ENCODE data around the gene UCK1. TPM values are rescaled to one million over a fixed set of nuclear protein-coding genes. Genes with fewer than 3 reads are reported as not detected.
A peak's percentile ranks its signal among the peaks of the same experiment; 100 is the strongest.

UCK1 gene
- total and polyA plus RNA-seq, 2 of the 13 experiments (the other 11 are each of a cell fraction or from before 2014, with no cell fraction given): 11.0 to 24.1 TPM

- TF ChIP-seq POGK (CRISPR knock-in tag; conservative IDR thresholded peaks at IDR 0.05): peak; percentile 76
- TF ChIP-seq TAF15 (IDR thresholded peaks at IDR 0.05; ENCODE audit: low read depth, low read length, poor library complexity, severe bottlenecking): no peak
- TF ChIP-seq E2F1 (CRISPR knock-in tag; IDR thresholded peaks at IDR 0.05): 0 out of 2 replicates have a peak, but pooled peaks have one; percentile 56
- no peak for TF ChIP-seq ZNF784 (CRISPR knock-in tag; IDR thresholded peaks at IDR 0.05; ENCODE audit: borderline replicate concordance)
- TF ChIP-seq ZNF772 (CRISPR knock-in tag; IDR thresholded peaks at IDR 0.05): no peak; the same call in 1 of the 2 replicates
- TF ChIP-seq GPN1 (CRISPR knock-in tag; IDR thresholded peaks at IDR 0.05; ENCODE audit: borderline replicate concordance): no peak
- no peak for TF ChIP-seq TOE1 (CRISPR knock-in tag; IDR thresholded peaks at IDR 0.05)
- no peak for TF ChIP-seq ZSCAN20 (CRISPR knock-in tag; IDR thresholded peaks at IDR 0.05; ENCODE audit: borderline replicate concordance)
- peak; percentile 90; the same call in 1 of the 2 replicates for TF ChIP-seq ZBED4 (CRISPR knock-in tag; IDR thresholded peaks at IDR 0.05; ENCODE audit: borderline replicate concordance)
- no peak for TF ChIP-seq ZNF142 (CRISPR knock-in tag; IDR thresholded peaks at IDR 0.05)
- peak; percentile 77 for TF ChIP-seq ZNF292 (CRISPR knock-in tag; IDR thresholded peaks at IDR 0.05; ENCODE audit: borderline replicate concordance, low read depth)
- TF ChIP-seq ZFP1 (CRISPR knock-in tag; IDR thresholded peaks at IDR 0.05): no peak
- no peak for TF ChIP-seq ZNF367 (CRISPR knock-in tag; IDR thresholded peaks at IDR 0.05; ENCODE audit: borderline replicate concordance)
- no peak for TF ChIP-seq MXD4 (CRISPR knock-in tag; IDR thresholded peaks at IDR 0.05)
Measured at GRCh38 chr9:131545003-131545785, 14.1 kb upstream of the UCK1 start, which contains the start of gene PRRT1B (continued).

Measured in HepG2 (cell line).